DMS 273 (cell line): ENCODE data around the gene CYFIP2.
"Not testable (repeated sequence)": the region's sequence is repeated elsewhere in the genome, so short reads cannot be mapped to it uniquely, and the experiment has no call there.

Experiments used
- DNase-seq: peaks from one replicate; lab custom pipeline; 2025; ENCODE audit not compliant: unreplicated experiment; lab: John Stamatoyannopoulos, UW

CYFIP2 gene

DNA sequence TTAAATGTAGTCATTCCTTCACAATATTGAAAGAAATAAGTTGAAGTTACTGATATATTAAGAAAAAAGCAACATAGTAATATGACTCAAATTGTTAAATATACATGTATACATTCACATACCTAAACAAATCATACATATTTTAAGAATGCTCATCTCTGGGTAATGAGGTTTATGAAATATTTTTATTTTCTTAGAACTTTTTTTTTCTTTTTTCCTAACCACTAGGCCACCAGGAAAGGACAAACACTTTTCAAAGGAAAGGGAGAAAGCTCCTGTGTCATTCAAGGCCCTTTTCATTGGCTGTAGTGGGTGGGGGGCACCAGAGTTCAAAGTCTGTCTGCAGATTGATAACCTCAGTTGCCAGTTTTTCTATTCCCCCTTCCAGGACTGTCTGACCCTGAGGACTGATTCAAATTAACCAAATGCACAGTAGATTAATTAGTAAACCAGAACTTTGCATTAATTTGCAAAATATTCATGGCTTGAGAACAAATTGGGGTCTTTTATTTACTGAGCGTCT is 121.2 kb downstream of the CYFIP2 start:
- DNase-seq: no peak

DNA sequence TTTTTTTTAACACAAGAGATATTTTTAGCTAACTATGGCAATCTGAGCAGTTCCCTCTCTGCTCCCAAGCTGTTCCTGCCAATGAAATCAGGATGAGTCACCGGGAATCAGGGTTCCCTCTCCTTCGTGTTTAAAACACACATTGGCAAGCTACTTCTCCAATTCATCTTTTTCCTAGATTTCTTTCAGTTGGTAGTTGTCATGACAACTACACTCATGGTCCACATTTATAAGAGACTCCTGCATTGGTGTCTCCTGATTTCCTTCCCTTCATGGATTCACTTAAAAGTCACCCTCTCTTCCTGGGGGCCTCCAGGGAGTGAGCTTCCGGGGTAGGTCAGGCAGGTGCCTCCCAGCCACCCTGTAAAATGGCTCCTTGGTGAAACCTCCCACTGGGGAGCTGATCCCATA is 121.8 kb downstream of the CYFIP2 start:
- peak; percentile 66 for DNase-seq

- DNase-seq: peak; percentile 62
Measured at GRCh38 chr5:157388111-157388710, 122.3 kb downstream of the CYFIP2 start.

DNA sequence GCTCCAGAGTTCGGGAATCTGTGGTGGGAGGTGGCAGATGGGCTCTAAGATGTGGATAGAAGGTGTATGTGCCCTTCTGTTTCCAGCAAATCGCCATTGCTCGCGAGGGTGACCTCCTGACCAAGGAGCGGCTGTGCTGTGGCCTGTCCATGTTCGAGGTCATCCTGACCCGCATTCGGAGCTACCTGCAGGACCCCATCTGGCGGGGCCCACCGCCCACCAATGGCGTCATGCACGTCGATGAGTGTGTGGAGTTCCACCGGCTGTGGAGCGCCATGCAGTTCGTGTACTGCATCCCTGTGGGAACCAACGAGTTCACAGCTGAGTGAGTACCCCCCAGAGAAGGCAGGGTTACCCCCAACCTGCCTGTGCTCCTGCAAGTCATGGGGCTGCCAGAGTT is 123.2 kb downstream of the CYFIP2 start:
- DNase-seq: no peak

- no peak for DNase-seq
Measured at GRCh38 chr5:157390133-157390532, 124.2 kb downstream of the CYFIP2 start.

DNA sequence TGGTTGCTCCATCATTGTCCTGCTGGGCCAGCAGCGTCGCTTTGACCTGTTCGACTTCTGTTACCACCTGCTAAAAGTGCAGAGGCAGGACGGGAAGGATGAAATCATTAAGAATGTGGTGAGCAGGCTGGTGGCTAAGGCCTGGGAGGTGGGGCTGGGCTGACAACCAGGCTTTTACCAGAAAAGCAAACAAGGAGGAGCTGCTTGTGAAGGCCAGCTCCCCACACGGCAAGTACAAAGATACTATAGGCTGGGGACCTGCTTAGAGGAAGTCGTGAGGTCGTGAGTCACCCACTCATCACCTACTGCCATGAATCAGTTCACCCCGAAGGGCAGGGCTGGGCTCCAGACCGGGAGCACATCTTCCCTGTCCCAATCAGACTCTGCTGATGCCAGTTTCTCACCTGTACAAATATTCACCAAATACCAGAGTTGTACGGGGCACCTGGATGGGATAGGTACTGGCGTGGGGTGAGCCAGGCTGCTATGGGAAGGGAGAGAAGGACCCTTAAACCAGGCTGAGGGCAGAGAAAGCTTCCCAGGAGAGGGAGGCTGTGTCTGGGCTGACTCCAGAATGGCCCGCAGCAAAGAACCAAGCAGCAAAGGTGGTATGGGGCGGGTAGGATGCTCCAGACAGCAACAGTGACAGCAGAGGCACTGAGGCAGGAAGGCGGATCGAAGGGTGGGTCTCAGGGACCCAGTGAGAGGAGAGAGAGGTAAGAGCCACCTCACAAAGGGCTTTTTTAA is 124.8 kb downstream of the CYFIP2 start:
- DNase-seq: no peak

GRCh38 chr5:157398305-157398704 is 132.4 kb downstream of the CYFIP2 start:
- DNase-seq: no peak

GRCh38 chr5:157400741-157401495 is 135.0 kb downstream of the CYFIP2 start:
- DNase-seq: no peak

- DNase-seq: no peak
Measured at GRCh38 chr5:157415838-157416237, 149.9 kb downstream of the CYFIP2 start.

GRCh38 chr5:157419521-157419920 is 153.6 kb downstream of the CYFIP2 start:
- DNase-seq: not testable (repeated sequence)

GRCh38 chr5:157429920-157430319 is 164.0 kb downstream of the CYFIP2 start:
- not testable (repeated sequence) for DNase-seq

DNA sequence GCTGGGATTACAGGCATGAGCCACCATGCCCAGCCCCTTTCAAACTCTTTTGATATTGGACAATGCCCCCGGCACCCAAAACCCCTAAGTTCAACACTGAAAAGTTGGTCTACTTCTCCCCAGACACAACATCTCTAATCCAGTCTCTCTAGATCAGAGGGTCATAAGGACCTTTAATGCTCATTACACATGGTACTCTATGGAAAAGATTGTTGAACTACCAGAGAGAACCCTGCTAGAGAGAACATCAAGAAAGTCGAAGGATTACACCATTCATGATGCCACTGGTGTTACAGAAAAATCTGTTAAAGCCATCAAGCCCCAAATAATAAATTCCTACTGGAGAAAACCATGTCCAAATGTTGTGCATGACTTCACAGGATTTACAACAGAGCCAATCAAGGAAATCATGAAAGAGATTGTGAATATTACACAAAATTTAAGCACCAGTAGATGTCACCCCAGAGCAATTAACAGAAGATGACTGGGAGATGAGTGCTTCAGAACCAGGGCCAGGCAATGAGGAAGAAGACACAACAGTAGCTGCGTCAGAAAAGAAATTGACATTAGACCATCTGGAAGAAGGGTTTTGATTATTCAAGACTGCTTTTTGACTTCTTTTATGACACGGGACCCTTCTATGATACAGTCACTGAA is 165.7 kb downstream of the CYFIP2 start:
- DNase-seq: peak; percentile 77

- DNase-seq: no peak
Measured at GRCh38 chr5:157434096-157434495, 168.2 kb downstream of the CYFIP2 start.

DNA sequence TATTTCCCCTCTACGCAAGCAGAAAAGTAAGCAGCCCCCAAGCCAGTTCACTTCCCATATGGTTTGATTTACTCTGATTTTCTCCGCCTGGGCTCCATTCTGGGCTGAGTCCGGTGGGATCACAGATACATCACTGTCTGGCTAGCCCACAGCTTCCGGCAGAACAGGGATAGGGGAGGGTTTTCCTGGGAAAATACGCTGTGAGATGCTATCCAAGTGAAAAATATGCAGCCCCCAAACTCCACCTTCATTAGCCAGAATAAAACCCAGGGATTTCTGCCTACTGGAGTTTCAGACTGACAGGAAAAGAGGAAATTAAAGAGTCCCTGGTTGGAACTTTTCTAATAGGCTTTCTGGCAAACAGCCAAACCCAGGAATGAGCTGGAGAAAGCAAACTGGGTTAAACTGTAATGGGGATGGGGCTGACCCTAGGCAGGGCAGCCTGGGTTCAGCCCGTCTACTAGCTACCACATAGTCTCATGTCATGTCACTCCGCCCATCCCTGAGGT is 177.2 kb downstream of the CYFIP2 start:
- DNase-seq: no peak

DNA sequence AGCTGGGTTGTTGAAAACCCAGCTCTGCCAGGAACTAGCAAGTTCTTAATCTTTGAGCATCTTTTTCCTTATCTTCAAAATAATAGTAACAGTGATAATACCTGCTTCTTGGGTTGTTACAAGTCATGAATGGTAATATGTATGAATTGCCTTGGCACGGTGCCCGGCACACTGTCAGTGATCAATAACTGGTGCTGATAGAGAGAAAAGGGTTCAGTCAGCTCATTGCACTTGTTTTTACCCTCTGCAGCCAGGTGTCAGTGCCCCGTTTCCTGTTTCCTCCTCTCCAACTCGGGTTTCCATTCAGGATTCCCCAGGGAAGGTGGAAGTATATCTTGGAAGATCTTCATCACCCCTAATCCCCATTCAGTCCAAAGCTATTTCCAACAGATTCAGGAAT is 178.3 kb downstream of the CYFIP2 start:
- no peak for DNase-seq
